Daoy (cell line): ENCODE measurements around the gene SCAF1. TPM values are rescaled to one million over a fixed set of nuclear protein-coding genes. Genes with fewer than 3 reads are reported as not detected.
A peak's percentile ranks its signal among the peaks of the same experiment; 100 is the strongest.
"Not testable (repeated sequence)": the region's sequence is repeated elsewhere in the genome, so short reads cannot be mapped to it uniquely, and the experiment has no call there.

ENCODE experiments used
- DNase-seq: peaks from one replicate; pipeline ENCODE4 v3.0.0-alpha.2; 2015; ENCODE audit warnings: low read depth
- total RNA-seq: library from RNA; depleted of rRNA; stranded (reverse); fragments of >200 nt; shearing (Covaris generic); gene quantifications from 2 replicates; pipeline ENCODE4 v1.2.3, GENCODE V29; 2014

SCAF1 gene
- total RNA-seq, 1 experiment from 2014 or later = 32.5 TPM

DNA sequence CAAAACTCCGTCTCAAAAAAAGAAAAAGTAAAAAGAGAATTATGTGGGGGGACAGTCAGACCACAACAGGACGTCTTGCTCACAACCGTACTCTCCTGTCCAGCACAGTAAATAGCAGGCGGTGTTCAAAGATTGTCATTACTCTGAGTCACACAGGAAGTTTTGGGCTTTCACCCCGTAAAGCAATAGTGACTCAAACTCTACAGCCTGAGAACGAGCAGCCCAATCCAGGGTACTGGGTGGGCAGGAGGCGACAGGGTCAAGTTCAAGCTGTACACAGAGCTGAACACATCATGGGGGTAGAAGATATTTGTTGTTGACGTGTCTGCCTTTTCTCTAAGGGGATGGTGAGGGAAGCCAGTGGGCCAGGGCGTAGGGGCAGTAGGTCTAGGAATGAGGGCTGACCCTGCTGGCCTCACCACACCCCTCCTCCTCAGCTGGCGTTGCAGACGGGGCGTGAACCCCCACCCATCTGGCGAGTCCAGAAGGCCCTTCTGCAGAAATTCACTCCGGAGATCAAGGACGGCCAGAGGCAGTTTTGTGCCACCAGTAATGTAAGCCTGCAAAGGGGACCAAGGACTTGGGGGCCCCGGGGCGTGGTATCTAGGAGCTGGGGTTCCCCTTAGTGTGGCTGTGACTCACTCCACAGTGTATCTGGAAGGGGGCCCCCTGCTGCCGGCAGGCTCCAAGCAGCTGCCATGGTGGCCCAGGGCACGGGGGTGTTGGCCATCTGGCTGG is 27.7 kb upstream of the SCAF1 start:
- peak; percentile 91 for DNase-seq

DNA sequence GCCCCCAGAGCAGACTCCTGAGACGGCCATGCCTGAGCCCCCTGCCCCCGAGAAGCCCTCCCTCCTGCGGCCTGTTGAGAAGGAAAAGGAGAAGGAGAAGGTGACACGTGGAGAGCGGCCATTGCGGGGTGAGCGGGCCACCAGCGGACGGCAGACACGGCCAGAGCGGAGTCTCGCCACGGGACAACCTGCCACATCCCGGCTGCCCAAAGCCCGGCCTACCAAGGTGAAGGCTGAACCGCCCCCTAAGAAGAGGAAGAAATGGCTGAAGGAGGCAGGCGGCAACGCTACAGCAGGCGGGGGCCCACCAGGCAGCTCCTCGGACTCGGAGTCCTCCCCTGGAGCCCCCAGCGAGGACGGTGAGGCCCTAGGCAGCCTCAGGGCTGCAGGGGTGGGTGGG is 26.1 kb upstream of the SCAF1 start:
- no peak for DNase-seq

GRCh38 chr19:49616532-49616931 is 25.5 kb upstream of the SCAF1 start:
- DNase-seq = no peak

DNA sequence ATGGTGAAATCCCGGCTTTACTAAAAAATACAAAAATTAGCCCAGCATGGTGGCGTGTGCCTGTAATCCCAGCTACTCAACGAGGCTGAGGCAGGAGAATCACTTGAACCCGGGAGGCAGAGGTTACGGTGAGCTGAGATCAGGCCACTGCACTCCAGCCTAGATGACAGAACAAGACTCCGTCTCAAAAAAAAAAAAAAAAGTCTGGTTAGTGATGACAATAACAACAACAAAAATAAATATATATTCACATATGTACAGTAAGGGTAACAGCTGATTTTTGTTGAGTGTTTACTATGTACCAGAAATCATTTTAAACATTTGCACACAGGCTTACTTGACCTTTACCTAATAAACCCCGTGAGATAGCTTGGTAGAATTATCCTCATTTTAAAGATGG is 25.1 kb upstream of the SCAF1 start:
- DNase-seq = no peak

DNA sequence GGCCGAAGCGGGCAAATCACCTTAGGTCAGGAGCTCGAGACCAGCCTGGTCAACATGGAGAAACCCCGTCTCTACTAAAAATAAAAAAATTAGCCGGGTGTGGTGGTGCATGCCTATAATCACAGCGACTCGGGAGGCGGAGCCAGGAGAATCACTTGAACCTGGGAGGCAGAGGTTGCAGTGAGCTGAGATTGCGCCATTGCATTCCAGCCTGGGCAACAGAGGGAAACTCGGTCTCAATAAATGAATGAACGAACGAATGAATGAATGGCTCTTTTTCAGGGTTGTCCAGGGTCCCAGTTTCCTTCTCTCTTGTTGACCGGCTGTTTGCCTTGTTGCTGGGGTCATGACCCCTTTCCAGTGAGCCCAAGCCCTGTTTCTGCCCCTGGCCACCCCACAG is 24.1 kb upstream of the SCAF1 start:
- DNase-seq = not testable (repeated sequence)

GRCh38 chr19:49624967-49625910 is 16.8 kb upstream of the SCAF1 start:
- no peak for DNase-seq

DNA sequence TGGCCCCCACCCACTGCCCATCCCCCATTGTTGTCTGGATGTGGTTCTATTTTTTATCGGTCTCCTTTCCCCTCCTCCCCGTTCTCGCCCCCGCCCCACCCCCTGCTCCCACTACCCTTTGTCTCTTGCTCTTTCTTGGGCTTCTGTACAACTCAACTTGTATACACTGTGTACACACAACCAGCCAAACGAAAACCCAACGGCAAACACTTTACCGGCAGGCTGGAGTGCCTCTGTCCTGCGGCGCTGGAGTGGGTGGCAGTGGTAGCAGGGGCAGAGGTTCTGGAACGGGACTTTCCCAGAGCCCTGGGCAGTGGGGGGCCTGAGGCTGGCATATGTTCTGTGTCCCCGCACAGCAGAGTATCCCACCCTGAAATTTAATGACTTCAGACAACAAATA is 15.8 kb upstream of the SCAF1 start:
- DNase-seq = no peak

DNA sequence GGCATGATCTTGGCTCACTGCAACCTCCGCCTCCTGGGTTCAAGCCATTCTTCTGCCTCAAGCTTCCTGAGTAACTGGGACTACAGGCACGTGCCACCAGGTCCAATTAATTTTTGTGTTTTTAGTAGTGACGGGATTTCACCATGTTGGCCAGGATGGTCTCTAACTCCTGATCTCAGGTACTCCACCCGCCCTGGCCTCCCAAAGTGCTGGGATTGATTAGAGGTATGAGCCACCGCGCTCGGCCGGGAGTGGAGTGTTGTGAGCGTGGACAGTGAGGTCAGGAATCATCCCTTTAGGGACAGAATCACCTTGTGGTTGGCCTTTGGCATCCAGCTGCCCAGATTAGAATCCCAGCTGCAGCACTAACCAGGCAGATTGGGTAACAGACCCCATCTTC is 12.3 kb upstream of the SCAF1 start:
- no peak for DNase-seq

GRCh38 chr19:49631014-49631588 is 10.9 kb upstream of the SCAF1 start:
- no peak for DNase-seq

GRCh38 chr19:49631610-49632192 is 10.3 kb upstream of the SCAF1 start:
- DNase-seq = no peak

GRCh38 chr19:49632576-49632975 is 9.4 kb upstream of the SCAF1 start:
- no peak for DNase-seq

DNA sequence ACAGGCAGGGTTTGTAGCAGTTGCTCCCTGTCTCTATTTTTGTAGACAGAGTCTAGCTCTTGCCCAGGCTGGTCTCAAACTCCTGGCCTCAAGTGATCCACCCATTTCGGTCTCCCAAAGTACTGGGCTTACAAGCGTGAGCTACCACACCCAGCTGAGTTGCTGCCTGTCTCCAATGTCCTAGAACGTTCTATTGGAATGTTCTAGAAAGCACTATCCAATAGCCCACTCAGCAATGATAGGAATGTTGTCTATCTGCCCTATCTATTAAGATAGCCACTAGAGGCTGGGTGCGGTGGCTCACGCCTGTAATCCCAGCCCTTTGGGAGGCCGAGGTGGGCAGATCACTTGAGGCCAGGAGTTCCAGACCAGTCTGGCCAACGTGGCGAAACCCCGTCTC is 8.7 kb upstream of the SCAF1 start:
- not testable (repeated sequence) for DNase-seq

- peak; percentile 33 for DNase-seq
These were observed 6.3 kb upstream of the SCAF1 start for GRCh38 chr19:49635530-49636232.

- DNase-seq = no peak
These were observed 5.6 kb upstream of the SCAF1 start for GRCh38 chr19:49636233-49636932.

DNA sequence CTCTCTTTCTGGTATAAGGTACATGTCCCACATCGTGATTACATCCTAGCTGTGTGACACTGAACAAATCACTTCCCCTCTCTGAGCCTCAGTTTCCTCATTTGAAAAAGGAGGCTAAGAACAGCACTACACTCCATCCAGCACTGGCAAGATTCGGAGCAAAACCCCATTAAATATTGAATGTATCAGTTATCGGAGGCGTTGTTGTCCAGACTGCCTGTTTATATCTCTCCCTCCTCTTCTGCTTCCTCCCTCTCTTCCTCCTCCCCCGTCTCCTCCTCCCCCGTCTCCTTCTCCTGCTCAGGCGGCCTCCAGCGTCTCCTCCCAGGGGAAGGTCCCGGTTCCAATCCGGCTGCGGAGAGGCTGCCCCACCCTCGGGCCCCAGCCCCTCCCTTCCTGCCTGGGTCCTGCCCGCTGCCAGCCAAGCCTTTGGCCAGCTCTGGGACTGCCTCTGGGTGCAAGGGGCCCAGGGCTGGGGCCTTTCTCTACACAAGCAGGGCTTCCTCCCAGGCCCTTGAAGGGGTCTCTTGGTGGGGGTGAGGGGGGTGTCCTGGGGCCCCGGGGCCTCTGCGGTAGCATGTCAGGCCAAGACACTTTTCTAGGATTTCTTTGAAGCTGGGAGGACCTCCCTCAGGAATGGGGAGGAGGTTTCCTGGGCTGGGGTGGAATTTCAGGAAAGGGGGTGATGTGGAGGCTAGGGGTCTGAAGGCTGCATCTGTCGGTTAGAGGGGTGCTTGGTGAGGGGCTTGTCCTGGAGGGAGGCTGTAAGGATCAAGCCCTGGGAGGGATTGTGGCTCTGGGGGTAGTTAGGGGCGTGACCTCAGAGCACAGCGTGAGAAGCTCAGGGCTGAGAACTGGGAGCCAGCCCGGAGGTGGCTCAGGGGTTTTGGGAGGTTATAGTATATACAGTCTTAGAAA is 3.9 kb upstream of the SCAF1 start:
- peak; percentile 86 for DNase-seq

GRCh38 chr19:49639401-49640112 is 2.5 kb upstream of the SCAF1 start:
- DNase-seq = no peak

DNA sequence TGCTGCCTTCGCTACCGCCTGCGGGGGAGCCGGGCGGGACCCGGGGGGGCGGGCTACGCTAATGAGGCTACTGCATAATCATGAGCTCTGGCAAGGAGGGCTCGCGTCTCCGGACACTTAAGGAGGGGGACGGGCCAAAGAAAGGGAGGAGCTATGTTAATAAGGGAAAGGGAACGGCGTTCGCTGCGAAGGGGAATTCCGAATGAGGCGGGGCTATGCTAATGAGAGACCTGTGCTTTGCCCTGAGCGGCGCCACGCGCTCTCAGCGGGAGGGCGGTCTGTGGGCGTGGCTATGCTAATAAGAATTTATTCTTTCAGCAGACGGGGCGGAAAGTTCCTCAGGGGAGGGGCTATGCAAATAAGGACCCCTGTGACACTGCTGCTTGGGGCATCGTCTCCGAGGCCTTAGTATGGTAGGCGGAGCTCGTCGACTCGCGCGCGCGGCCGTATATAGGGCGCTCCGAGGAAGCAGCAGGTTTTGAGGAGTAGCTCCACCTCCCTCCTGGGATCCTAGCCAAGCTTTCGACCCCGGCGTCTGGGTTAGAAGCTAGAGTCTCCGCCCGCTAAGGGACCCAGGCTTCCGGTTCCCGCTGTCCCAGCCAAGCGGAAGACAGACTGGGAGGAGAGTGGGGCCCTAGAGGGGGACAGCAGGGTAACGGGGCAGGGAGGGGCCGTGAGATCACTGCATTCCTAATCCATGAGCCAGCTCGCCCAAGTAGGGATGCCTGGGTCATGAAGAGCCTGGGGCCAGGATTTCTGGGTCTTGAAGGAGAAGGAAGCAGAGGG is 1.7 kb upstream of the SCAF1 start, which contains the start of gene RRAS:
RRAS (minus strand) TSS at position 31 of the 786 bp plus-strand sequence. CDS start 45 bp downstream, outside the sequence.
- DNase-seq = peak; percentile 100

DNA sequence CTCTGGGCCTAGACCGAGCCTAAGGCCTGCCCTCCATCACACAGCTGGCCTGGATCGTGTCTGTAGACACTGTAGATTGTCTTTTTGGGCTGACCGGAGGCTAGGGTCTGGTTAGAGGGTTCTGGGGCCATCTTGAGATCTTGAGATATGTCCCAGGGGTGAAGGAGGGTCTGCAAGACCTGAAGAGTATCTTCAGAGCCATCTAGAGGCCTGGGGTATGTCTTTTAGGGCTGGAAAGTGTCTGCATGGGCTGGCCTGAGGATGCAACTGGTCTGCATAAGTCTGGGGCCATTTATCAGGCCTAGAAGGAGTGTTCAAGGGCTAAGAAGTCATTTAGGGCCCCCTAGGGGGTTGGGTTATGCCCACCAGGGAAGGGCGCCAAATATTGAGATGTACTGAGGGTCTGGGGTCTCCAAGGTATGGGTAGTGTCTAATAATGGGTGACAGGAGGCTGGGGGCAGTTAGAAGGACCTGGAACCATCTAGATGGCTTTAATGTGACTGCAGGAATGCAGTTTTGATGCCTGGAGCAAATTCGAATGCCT is 555 bp downstream of the SCAF1 start:
- no peak for DNase-seq
